ENCODE data around the gene SLC7A10.

The SLC7A10 gene

GRCh38 chr19:33225458-33225926 lies at the start of gene SLC7A10:
SLC7A10 (minus strand) TSS chr19:33225850; CDS start chr19:33225703, 147 bp downstream.
- no peak for DNase-seq

GRCh38 chr19:33274663-33275558 lies 49.3 kb upstream of the SLC7A10 start:
- no peak for DNase-seq

DNA sequence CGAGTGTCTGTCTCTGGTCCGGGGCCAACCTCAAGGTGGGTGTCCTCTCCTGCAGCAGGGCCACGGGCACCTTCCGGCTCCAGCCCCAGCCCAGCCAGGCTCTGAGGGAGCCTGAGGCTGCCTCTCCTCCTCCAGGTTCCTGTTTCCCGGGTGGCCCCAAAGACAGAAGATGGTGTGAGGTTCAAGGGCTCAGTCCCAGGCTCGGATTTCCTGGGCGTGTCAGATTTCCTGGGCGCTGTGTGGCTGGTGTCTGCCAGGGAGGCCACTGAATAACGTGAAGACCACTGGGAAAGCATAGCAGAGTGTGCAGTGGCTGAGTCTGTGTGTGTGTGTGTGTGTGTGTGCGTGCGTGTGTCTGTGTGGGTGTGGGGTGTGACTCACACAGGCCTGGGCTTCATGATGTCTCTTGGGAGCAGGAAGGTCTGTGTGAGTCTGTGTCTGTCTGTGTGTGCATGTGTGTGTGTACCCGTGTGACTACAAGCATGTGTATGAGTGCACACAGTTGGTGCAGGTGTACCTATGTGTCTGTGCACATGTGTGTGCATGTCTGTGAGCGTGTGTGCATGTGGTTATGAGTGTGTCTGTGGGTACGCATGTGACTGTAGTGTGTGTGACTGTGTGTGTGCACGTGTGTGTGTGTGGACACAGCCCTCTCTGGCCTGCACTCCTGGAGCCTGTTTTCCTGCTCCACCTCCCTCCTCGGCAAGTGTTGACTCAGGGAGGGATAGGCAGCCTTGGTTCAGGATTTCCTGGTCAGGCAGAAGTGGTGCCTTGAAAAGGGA lies 48.4 kb upstream of the SLC7A10 start:
- peak; percentile 36 for DNase-seq

GRCh38 chr19:33273065-33273736 lies 47.6 kb upstream of the SLC7A10 start:
- no peak for DNase-seq

DNA sequence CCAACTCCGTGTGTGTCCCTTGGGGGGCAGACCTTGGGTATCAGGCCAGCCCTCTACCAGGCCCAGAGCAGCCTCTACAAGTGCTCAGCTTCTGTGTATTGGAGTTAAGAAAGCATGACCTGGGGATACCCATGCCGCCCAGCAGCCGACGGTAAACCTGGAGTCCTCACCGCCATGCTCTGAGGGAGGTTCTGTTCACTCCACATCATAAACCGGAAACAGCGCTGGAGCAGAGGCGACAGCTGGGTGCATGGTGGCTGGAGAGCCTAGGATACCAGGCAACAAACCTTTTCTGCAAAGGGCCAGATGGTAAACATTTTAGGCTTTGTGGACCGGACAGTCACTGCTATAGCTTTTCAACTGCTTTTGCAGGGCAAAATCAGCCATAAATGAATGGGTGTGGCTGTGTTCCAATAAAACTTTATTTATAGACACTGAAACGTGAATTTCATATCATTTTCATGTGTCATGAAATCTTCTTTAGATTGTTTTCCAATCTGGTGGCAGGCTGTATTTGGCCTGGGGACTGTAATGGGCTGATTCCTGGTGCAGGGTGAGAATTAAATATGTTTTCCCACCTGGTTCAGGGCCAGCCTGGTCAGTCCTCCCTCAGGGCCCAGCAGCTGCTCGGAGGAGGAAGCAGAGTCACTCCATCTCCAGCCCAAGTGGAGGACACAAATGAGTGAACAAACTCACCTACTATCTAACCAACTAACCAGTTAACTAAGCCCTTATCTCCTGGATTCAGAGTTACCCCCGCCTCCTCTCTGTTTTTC lies 45.8 kb upstream of the SLC7A10 start:
- DNase-seq: no peak

- DNase-seq: no peak
Observed at GRCh38 chr19:33270769-33271168, 45.1 kb upstream of the SLC7A10 start.

GRCh38 chr19:33269016-33269415 lies 43.4 kb upstream of the SLC7A10 start:
- DNase-seq: no peak

DNA sequence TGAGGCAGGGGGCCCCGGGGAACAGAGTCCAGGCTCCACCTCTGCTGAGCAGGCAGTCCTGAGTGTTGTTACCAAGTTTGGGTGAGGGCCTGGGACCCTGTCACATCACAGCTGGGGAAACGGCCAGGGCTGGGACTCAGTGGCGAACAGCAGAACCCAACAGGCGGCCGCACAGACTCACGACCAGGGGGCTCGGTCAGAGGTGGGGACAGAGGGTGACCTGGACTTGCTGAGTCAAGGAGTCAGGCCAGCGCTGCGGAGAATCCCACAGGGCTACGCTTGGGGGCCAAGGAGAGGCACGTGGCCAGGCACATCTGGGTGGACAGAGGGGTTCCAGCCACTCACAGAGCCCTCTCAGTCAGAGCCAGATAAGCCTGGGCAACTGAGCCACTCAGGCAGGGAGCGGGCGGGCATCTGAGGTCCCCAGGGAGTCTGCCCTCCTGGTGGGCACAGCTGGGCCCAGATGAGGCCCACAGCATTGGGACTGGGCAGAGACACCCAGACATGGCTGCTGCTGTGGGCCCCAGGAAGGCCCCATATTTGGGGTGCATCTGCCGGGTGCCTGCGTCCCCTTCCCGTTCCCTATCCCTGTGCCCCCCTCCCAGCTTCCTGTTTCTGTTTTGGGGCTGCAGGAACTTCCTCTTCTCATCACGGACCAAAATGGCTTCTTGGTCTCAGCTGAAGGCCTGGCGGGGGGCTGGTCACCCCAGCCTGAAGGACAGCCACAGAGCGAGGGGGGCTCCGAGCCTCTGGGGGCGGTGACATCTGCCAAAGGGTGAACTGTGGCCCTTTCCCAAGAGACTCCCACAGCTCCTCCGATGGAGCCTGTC lies 42.7 kb upstream of the SLC7A10 start:
- DNase-seq: no peak

DNA sequence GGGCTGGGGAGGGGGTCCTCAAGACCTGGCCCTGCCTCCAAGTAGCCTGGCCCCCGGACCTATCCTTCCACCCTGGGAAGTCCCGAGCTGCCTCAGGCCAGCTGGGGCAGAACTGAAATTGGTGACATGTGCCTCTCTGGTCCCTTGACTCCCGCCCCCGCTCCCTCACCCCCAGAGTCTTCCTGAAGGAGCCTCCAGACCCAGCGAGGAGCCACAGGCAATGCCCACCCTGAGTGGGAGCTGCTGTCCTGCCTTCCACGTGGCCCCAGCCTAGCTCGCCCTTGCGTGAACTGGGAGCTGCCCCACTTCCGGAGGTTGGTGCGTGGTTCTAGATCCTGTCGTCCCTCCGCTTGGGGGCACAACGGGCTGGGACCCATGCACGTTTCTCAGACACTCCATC lies 42.1 kb upstream of the SLC7A10 start:
- DNase-seq: no peak

GRCh38 chr19:33266974-33267484 lies 41.4 kb upstream of the SLC7A10 start:
- DNase-seq: no peak

DNA sequence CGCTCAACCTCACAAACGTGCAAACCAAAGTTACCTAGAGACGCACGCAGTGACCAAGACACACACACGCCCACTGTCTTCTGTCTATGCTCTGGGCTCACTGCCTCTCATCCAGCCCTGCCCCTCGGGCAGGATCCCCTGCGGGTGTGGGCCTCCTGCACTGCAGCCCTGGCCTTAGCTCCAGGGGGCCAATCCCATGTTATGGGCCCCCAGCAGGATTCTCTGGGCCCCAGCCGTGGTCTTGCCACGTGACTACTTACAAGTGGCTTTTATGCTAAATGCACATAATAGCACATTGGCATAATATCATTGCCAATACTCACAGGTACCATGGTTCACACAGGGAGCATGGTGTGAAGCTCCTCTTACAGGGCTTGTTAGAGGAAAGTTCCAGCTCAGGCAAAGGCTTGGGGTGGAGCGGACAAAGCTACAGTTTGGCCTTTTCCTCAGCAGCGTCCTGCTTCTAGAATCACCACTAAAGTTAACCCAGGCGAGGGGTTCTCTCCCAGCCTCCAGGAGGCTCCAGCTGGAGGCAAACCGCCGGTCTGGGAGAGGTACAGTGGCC lies 39.3 kb upstream of the SLC7A10 start:
- DNase-seq: no peak

DNA sequence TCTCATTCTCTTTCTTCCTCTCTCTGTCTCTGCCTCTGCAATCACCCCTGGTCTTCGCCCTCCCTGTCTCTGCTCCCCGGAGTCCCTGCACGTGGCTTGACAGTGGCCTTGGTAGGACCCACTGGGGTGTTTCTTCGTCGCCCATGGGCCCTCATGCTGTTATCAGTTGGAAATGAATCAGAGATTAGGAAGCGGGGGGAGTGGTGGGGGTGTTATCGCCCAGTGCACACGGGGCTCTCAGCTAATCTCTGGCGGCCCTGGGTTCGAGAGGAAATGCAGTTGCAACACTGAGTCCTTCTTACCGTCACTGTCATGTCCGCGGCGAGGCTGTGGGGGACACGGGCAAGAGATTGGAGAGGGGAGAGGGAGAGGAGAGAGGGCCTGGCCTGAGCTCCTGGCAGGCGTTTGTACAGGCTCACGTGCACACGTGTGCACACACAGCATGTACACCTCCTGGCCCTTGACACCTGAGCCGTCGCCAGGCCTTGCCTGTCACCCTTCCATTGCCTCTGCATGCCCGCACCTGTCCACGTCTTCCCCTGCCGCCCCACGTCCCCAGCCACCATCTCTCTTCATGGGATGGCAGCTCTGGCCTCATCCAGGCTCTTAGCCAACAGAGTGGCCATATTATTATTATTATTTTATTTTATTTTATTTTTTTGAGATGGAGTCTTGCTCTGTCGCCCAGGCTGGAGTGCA lies 37.8 kb upstream of the SLC7A10 start:
- DNase-seq: no peak

GRCh38 chr19:33261511-33262189 lies 36.0 kb upstream of the SLC7A10 start:
- DNase-seq: no peak

- DNase-seq: no peak
Observed at GRCh38 chr19:33260628-33261418, 35.2 kb upstream of the SLC7A10 start.

DNA sequence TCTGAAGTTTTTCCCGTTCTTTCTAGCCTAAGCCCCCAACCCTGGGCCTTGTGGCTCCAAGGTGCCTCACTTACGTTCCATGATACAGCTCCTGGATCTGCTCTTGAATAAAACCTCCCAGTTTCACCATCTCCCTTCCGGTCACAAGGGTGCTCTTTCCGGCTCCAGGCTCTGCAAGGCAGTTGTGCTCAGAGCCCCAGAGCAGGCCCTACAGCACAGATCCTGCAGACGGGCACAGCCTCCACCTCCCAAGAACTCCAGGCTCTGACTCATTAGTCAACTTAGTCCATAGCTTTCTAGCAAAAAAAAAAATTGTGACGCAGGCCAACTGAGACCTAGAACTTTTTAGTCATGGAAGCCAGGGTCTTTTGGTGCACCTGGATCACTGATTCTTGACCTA lies 33.9 kb upstream of the SLC7A10 start:
- no peak for DNase-seq

DNA sequence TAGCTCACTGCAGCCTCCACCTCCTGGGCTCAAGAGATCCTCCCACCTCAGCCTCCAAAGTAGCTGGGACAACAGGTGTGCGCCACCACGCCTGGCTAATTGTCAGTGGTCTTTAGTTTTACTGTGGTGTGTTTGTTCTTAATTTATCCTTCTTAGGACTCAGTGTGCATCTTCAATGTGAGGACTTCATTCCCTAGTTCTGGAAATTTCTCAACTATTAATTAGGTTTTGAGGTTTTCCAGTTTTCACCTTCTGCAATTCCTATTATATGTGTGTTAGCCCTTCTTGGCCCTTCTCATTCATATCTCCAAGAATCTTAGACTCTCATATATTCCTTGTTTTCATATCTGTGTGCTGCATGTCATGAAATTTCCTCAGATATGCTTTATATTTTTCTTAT lies 32.2 kb upstream of the SLC7A10 start:
- no peak for DNase-seq

DNA sequence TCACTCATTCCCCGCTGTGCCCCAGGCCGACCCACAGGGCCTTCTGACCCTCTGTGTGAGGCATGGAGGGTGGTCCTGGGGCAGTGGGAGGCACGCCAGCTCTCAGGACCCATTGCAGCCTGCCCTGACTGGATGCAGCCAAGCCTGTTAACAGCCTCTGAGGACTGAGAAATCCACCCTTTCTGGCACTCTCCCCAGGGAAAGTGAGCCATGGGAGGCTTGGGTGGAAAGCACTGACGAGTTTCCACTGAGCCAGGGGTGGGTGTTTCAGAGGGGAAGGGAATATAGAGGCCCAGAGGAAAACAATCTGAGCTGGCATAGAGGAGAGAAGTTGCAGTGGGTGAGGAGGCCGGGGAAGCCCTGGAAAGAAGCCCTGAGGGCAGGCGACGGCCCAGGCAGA lies 30.6 kb upstream of the SLC7A10 start:
- DNase-seq: no peak

GRCh38 chr19:33255781-33256180 lies 30.1 kb upstream of the SLC7A10 start:
- DNase-seq: no peak

Data from NCI-H2107 (cell line).